H9 (cell line): ENCODE data around the gene CSTF3. TPM values are rescaled to one million over a fixed set of nuclear protein-coding genes. Genes with fewer than 3 reads are reported as not detected.

Source experiments
- DNase-seq: peaks from one replicate; pipeline ENCODE4 v3.0.0-alpha.2; 2017
- H2AFZ ChIP-seq: one replicate; pipeline ENCODE4 v1.6.1; 2013; ENCODE audit warnings: mild to moderate bottlenecking, low read length, control low read depth, moderate library complexity
- H2AK5ac ChIP-seq: 2 replicates; pipeline ENCODE4 v1.6.1; 2013; ENCODE audit warnings: low read length, control low read depth, mixed read lengths; ENCODE audit not compliant: insufficient read length
- H2BK120ac ChIP-seq: one replicate; pipeline ENCODE4 v1.6.1; 2013; ENCODE audit warnings: low read depth, mild to moderate bottlenecking, low read length, control low read depth, inconsistent platforms; ENCODE audit not compliant: poor library complexity, severe bottlenecking
- H2BK12ac ChIP-seq: 2 replicates; pipeline ENCODE4 v1.6.1; 2013; ENCODE audit warnings: low read length, control low read depth, mixed read lengths, low read depth; ENCODE audit not compliant: insufficient read length
- H2BK15ac ChIP-seq: 2 replicates; pipeline ENCODE4 v1.6.1; 2013; ENCODE audit warnings: low read depth, low read length, control low read depth
- H2BK20ac ChIP-seq: one replicate; pipeline ENCODE4 v1.6.1; 2013; ENCODE audit warnings: low read depth, mild to moderate bottlenecking, low read length, control low read depth, inconsistent platforms; ENCODE audit not compliant: poor library complexity, severe bottlenecking
- H2BK5ac ChIP-seq: 2 replicates; pipeline ENCODE4 v1.6.1; 2013; ENCODE audit warnings: low read length, control low read depth, mixed read lengths; ENCODE audit not compliant: insufficient read length
- H3K14ac ChIP-seq: 2 replicates; pipeline ENCODE4 v1.6.1; 2013; ENCODE audit warnings: low read length, control low read depth; ENCODE audit not compliant: insufficient read depth
- H3K18ac ChIP-seq: 2 replicates; pipeline ENCODE4 v1.6.1; 2013; ENCODE audit warnings: low read depth, mild to moderate bottlenecking, mixed read lengths, low read length, control low read depth; ENCODE audit not compliant: insufficient read length
- H3K23ac ChIP-seq: 2 replicates; pipeline ENCODE4 v1.6.1; 2013; ENCODE audit warnings: low read length, control low read depth, mixed read lengths, low read depth; ENCODE audit not compliant: insufficient read length
- H3K23me2 ChIP-seq: 2 replicates; pipeline ENCODE4 v1.6.1; 2013; ENCODE audit warnings: low read depth, mild to moderate bottlenecking, mixed read lengths, low read length, control low read depth; ENCODE audit not compliant: insufficient read length, poor library complexity, severe bottlenecking
- H3K27ac ChIP-seq: 2 replicates; pipeline ENCODE4 v1.5.1; 2013; ENCODE audit warnings: low read length, control low read depth, mixed read lengths, low read depth; ENCODE audit not compliant: insufficient read length
- H3K27me3 ChIP-seq: 2 replicates; pipeline ENCODE4 v1.6.1; 2013; ENCODE audit warnings: low read length, control low read depth, inconsistent platforms; ENCODE audit not compliant: insufficient read depth
- H3K4ac ChIP-seq: 2 replicates; pipeline ENCODE4 v1.6.1; 2013; ENCODE audit warnings: low read depth, mild to moderate bottlenecking, control low read depth, inconsistent platforms, low read length, moderate library complexity
- H3K4me1 ChIP-seq: 2 replicates; pipeline ENCODE4 v1.6.1; 2013; ENCODE audit warnings: low read length, control low read depth, inconsistent platforms; ENCODE audit not compliant: insufficient read depth
- H3K4me2 ChIP-seq: 2 replicates; pipeline ENCODE4 v1.6.1; 2013; ENCODE audit warnings: low read length, control low read depth, mixed read lengths; ENCODE audit not compliant: insufficient read length, insufficient read depth
- H3K56ac ChIP-seq: 2 replicates; pipeline ENCODE4 v1.6.1; 2013; ENCODE audit warnings: low read depth, mild to moderate bottlenecking, mixed read lengths, low read length, control low read depth; ENCODE audit not compliant: insufficient read length
- H3K79me1 ChIP-seq: 2 replicates; pipeline ENCODE4 v1.6.1; 2013; ENCODE audit warnings: low read depth, mild to moderate bottlenecking, moderate library complexity, low read length, control low read depth, inconsistent platforms; ENCODE audit not compliant: insufficient read depth, poor library complexity, severe bottlenecking
- H3K79me2 ChIP-seq: 2 replicates; pipeline ENCODE4 v1.6.1; 2013; ENCODE audit warnings: low read length, control low read depth, inconsistent platforms; ENCODE audit not compliant: insufficient read depth
- H3K9ac ChIP-seq: 2 replicates; pipeline ENCODE4 v1.6.1; 2013; ENCODE audit warnings: low read length, control low read depth, mixed read lengths; ENCODE audit not compliant: insufficient read length; ENCODE audit errors: extremely low read depth
- H3K9me3 ChIP-seq: one replicate; pipeline ENCODE4 v1.6.1; 2013; ENCODE audit warnings: low read depth, low read length, inconsistent platforms; ENCODE audit not compliant: control insufficient read depth
- H3T11ph ChIP-seq: one replicate; pipeline ENCODE4 v1.6.1; 2013; ENCODE audit warnings: mild to moderate bottlenecking, low read length, control low read depth, inconsistent platforms
- H4K20me1 ChIP-seq: one replicate; pipeline ENCODE4 v1.6.1; 2013; ENCODE audit not compliant: control insufficient read depth, insufficient read length, insufficient read depth
- H4K5ac ChIP-seq: 2 replicates; pipeline ENCODE4 v1.6.1; 2013; ENCODE audit warnings: low read depth, mild to moderate bottlenecking, mixed read lengths, low read length, control low read depth; ENCODE audit not compliant: insufficient read length
- H4K8ac ChIP-seq: replicated peaks from 2 replicates; pipeline ENCODE4 v1.6.1; 2013; ENCODE audit warnings: low read length, control low read depth, mixed read lengths, low read depth; ENCODE audit not compliant: insufficient read length
- H4K91ac ChIP-seq: 2 replicates; pipeline ENCODE4 v1.6.1; 2013; ENCODE audit warnings: low read depth, mild to moderate bottlenecking, moderate library complexity, mixed read lengths, low read length, control low read depth; ENCODE audit not compliant: insufficient read length
- H3K27ac Mint-ChIP-seq, 3 experiments: 2 replicates in 2 of 3; 3 replicates in 1 of 3; pipeline ENCODE4 v1.8.0; 2020 to 2021; ENCODE audit warnings: mixed read lengths in 3 of 3, mild to moderate bottlenecking in 1 of 3, moderate library complexity in 1 of 3
- H3K27me3 Mint-ChIP-seq: 2 replicates; pipeline ENCODE4 v1.8.0; 2021; ENCODE audit warnings: low read depth, mild to moderate bottlenecking, moderate library complexity, mixed read lengths
- H3K36me3 Mint-ChIP-seq, 3 experiments: 2 replicates in 2 of 3; 3 replicates in 1 of 3; pipeline ENCODE4 v1.8.0; 2020 to 2021; ENCODE audit warnings: low read depth in 3 of 3, mixed read lengths in 3 of 3; ENCODE audit not compliant: insufficient read depth in 1 of 3
- H3K4me1 Mint-ChIP-seq, 2 experiments: 2 replicates each; pipeline ENCODE4 v1.8.0; 2020; ENCODE audit warnings: mixed read lengths in 2 of 2
- H3K4me3 Mint-ChIP-seq, 2 experiments: 2 replicates in 1 of 2; 3 replicates in 1 of 2; pipeline ENCODE4 v1.8.0; 2020 to 2021; ENCODE audit warnings: mild to moderate bottlenecking in 2 of 2, mixed read lengths in 2 of 2, moderate library complexity in 1 of 2
- H3K9me3 Mint-ChIP-seq, 2 experiments: 2 replicates in 1 of 2; 3 replicates in 1 of 2; pipeline ENCODE4 v1.8.0; 2020; ENCODE audit warnings: mild to moderate bottlenecking in 2 of 2, mixed read lengths in 2 of 2, moderate library complexity in 1 of 2
- CTCF ChIP-seq: fragments of 200-600 bp; sonication (generic); conservative IDR thresholded peaks from 3 replicates; pipeline ENCODE4 v1.8.0; 2021; ENCODE audit warnings: antibody characterized with exemption, mild to moderate bottlenecking
- total RNA-seq: library from RNA; stranded (reverse); gene quantifications from 2 replicates; pipeline ENCODE4 v1.2.1, GENCODE V29; 2021

Gene CSTF3
- total RNA-seq, 1 experiment from 2014 or later = 41.5 TPM

DNA sequence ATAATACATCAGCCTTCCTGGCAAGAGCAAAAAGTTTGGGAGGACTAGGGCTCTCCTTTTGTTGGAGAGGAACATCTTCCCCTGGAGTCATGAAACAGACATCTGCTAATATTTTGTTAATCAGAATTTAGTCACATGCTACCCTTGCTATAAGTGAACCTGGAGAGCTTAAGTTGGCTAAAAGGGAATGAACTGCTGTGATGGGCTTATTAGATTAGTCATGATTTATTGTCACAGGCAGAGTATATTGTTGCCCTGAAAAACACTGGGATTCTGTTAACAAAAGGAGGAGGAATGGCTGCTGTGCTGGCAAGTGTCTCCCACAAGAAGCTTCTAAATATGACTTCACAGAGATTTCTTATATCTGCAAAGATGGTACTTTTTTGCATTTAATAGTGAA lies 105.9 kb downstream of the CSTF3 start:
- Histone ChIP-seq H3K79me2 (no peaks in the 10 kb centered on the region), H3K56ac (no peak overlapping the region), H3K27me3 (no peaks in the 10 kb centered on the region), H2BK120ac (no peak overlapping the region), H3K9me3 (no peaks in the 10 kb centered on the region), H2BK20ac (no peak overlapping the region), H4K91ac (no peak overlapping the region), H3K79me1 (no peaks in the 10 kb centered on the region), H3K4me1 (no peaks in the 10 kb centered on the region; the same call in 1 of the 2 replicates), H4K8ac (no peak overlapping the region), H2AK5ac (no peak overlapping the region), H2BK15ac (no peak overlapping the region), H2BK5ac (no peak overlapping the region), H3K27ac (no peak overlapping the region), H3K14ac (no peak overlapping the region), H2BK12ac (no peak overlapping the region), H3K23ac (no peak overlapping the region), H3K4ac (no peak overlapping the region), H3K23me2 (no peaks in the 10 kb centered on the region), H4K5ac (no peak overlapping the region), H3T11ph (no peak overlapping the region), H3K4me2 (no peak overlapping the region), H2AFZ (no peak overlapping the region), H3K9ac (no peak overlapping the region), H4K20me1 (no peaks in the 10 kb centered on the region), H3K18ac (no peak overlapping the region)
- TF ChIP-seq CTCF = no peak
- Mint-ChIP-seq H3K27me3 (no peaks in the 10 kb centered on the region), H3K4me1 (peaks cover 9 to 15% of the 10 kb centered on the region in 2 experiments), H3K9me3 (no peaks in the 10 kb centered on the region), H3K36me3 (peaks cover 8 to 36% (median 35%) of the 10 kb centered on the region in 3 experiments; a peak in 6 of 7 replicates), H3K4me3 (no peak overlapping the region), H3K27ac (no peak overlapping the region)
- no peak for DNase-seq
